ENCODE measurements around the gene RBFOX2.
A peak's percentile ranks its signal among the peaks of the same experiment; 100 is the strongest.

The RBFOX2 gene

GRCh38 chr22:35758394-35758793, 270.2 kb downstream of the RBFOX2 start:
- Mint-ChIP-seq H3K27me3 (ENCODE audit: low read depth) (no peaks in the 10 kb centered on the region), H3K9me3 (no peaks in the 10 kb centered on the region), H3K36me3 (ENCODE audit: low read depth) (peaks cover 76% of the 10 kb centered on the region), H3K4me1 (peaks cover under 1% of the 10 kb centered on the region), H3K27ac (no peak overlapping the region), H3K4me3 (no peak overlapping the region)
- TF ChIP-seq CTCF (IDR thresholded peaks at IDR 0.05; ENCODE audit: unreplicated experiment in 3 of 3), result no peak

- no peaks in the 10 kb centered on the region for H3K27me3 Mint-ChIP-seq (ENCODE audit: low read depth)
- H3K4me1 Mint-ChIP-seq, result peaks cover 17% of the 10 kb centered on the region
- peaks cover 83% of the 10 kb centered on the region for H3K36me3 Mint-ChIP-seq (ENCODE audit: low read depth)
- TF ChIP-seq CTCF (IDR thresholded peaks at IDR 0.05; ENCODE audit: unreplicated experiment in 3 of 3), result no peak
- H3K4me3 Mint-ChIP-seq, result no peak overlapping the region
- H3K27ac Mint-ChIP-seq, result no peak overlapping the region
- H3K9me3 Mint-ChIP-seq, result no peaks in the 10 kb centered on the region
Measured at GRCh38 chr22:35756722-35757121, 271.9 kb downstream of the RBFOX2 start.

GRCh38 chr22:35754761-35755160, 273.9 kb downstream of the RBFOX2 start:
- H3K36me3 Mint-ChIP-seq (ENCODE audit: low read depth), result peaks cover 78% of the 10 kb centered on the region
- peaks cover 30% of the 10 kb centered on the region for H3K4me1 Mint-ChIP-seq
- peak overlapping the region in 1 of 3 experiments; percentile 29 for H3K27ac Mint-ChIP-seq
- no peak for TF ChIP-seq CTCF (IDR thresholded peaks at IDR 0.05; ENCODE audit: unreplicated experiment in 3 of 3)
- no peaks in the 10 kb centered on the region for H3K9me3 Mint-ChIP-seq
- no peaks in the 10 kb centered on the region for H3K27me3 Mint-ChIP-seq (ENCODE audit: low read depth)
- H3K4me3 Mint-ChIP-seq, result no peak overlapping the region

- peaks cover 66% of the 10 kb centered on the region for H3K36me3 Mint-ChIP-seq (ENCODE audit: low read depth)
- peak overlapping the region; percentile 71 to 90 (median 79) for H3K27ac Mint-ChIP-seq
- H3K9me3 Mint-ChIP-seq, result no peaks in the 10 kb centered on the region
- H3K4me1 Mint-ChIP-seq, result peaks cover 45% of the 10 kb centered on the region
- H3K27me3 Mint-ChIP-seq (ENCODE audit: low read depth), result no peaks in the 10 kb centered on the region
- H3K4me3 Mint-ChIP-seq, result no peak overlapping the region
- no peak for TF ChIP-seq CTCF (IDR thresholded peaks at IDR 0.05; ENCODE audit: unreplicated experiment in 3 of 3)
Measured at GRCh38 chr22:35752863-35753189, 275.8 kb downstream of the RBFOX2 start.

GRCh38 chr22:35752006-35752862, 276.4 kb downstream of the RBFOX2 start:
- Mint-ChIP-seq H3K4me1 (peaks cover 50% of the 10 kb centered on the region), H3K36me3 (ENCODE audit: low read depth) (peaks cover 65% of the 10 kb centered on the region), H3K27me3 (ENCODE audit: low read depth) (no peaks in the 10 kb centered on the region), H3K4me3 (no peak overlapping the region), H3K27ac (peak overlapping the region; percentile 71 to 90 (median 79)), H3K9me3 (no peaks in the 10 kb centered on the region)
- TF ChIP-seq CTCF (IDR thresholded peaks at IDR 0.05; ENCODE audit: unreplicated experiment in 3 of 3), result no peak

GRCh38 chr22:35749808-35750207, 278.8 kb downstream of the RBFOX2 start:
- Mint-ChIP-seq H3K4me1 (peaks cover 66% of the 10 kb centered on the region), H3K9me3 (no peaks in the 10 kb centered on the region), H3K27ac (peak overlapping the region; percentile 70 to 76 (median 71)), H3K36me3 (ENCODE audit: low read depth) (peaks cover 58% of the 10 kb centered on the region), H3K4me3 (no peak overlapping the region), H3K27me3 (ENCODE audit: low read depth) (no peaks in the 10 kb centered on the region)
- no peak for TF ChIP-seq CTCF (IDR thresholded peaks at IDR 0.05; ENCODE audit: unreplicated experiment in 3 of 3)

Measured in nephron (organoid).